GM23248 (cell line): Measurements from ENCODE around the gene CATSPERD. TPM values are rescaled to one million over a fixed set of nuclear protein-coding genes. Genes with fewer than 3 reads are reported as not detected.

Experiments used
- DNase-seq: peaks from one replicate; pipeline ENCODE4 v3.0.0-alpha.2; 2015
- H2AFZ ChIP-seq: fragments of 200-600 bp; sonication (generic); 2 replicates; pipeline ENCODE4 v1.6.1; 2016; ENCODE audit warnings: antibody characterized with exemption
- H3F3A ChIP-seq: fragments of 200-600 bp; sonication (generic); 2 replicates; pipeline ENCODE4 v1.6.1; 2016; ENCODE audit warnings: mild to moderate bottlenecking, antibody characterized with exemption, mixed run types; ENCODE audit not compliant: insufficient read depth
- H3K27ac ChIP-seq: fragments of 200-600 bp; sonication (generic); 2 replicates; pipeline ENCODE4 v1.5.1; 2016; ENCODE audit warnings: mild to moderate bottlenecking
- H3K27me3 ChIP-seq: fragments of 200-600 bp; sonication (generic); replicated peaks from 2 replicates; pipeline ENCODE4 v1.6.1; 2016; ENCODE audit warnings: mild to moderate bottlenecking; ENCODE audit not compliant: insufficient read depth
- H3K36me3 ChIP-seq: fragments of 200-600 bp; sonication (generic); 2 replicates; pipeline ENCODE4 v1.6.1; 2016; ENCODE audit warnings: low read depth, mild to moderate bottlenecking
- H3K4me1 ChIP-seq: fragments of 200-600 bp; sonication (generic); 2 replicates; pipeline ENCODE4 v1.6.1; 2016; ENCODE audit warnings: mild to moderate bottlenecking; ENCODE audit not compliant: insufficient read depth
- H3K4me2 ChIP-seq: fragments of 200-600 bp; sonication (generic); one replicate; pipeline ENCODE4 v1.6.1; 2016; ENCODE audit warnings: mild to moderate bottlenecking; ENCODE audit not compliant: unreplicated experiment
- H3K4me3 ChIP-seq: fragments of 200-600 bp; sonication (generic); 2 replicates; pipeline ENCODE4 v1.5.1; 2016; ENCODE audit warnings: mild to moderate bottlenecking
- H3K79me2 ChIP-seq: fragments of 200-600 bp; sonication (generic); 2 replicates; pipeline ENCODE4 v1.6.1; 2016; ENCODE audit warnings: mild to moderate bottlenecking; ENCODE audit not compliant: insufficient read depth
- H3K9ac ChIP-seq: fragments of 200-600 bp; sonication (generic); 2 replicates; pipeline ENCODE4 v1.6.1; 2016; ENCODE audit warnings: mild to moderate bottlenecking
- H3K9me2 ChIP-seq: fragments of 200-600 bp; sonication (generic); 2 replicates; pipeline ENCODE4 v1.6.1; 2016; ENCODE audit warnings: mixed run types, mild to moderate bottlenecking, moderate library complexity; ENCODE audit not compliant: insufficient read depth
- H3K9me3 ChIP-seq: fragments of 200-600 bp; sonication (generic); one replicate; pipeline ENCODE4 v1.6.1; 2017; ENCODE audit warnings: low read depth
- H4K20me1 ChIP-seq: fragments of 200-600 bp; sonication (generic); 2 replicates; pipeline ENCODE4 v1.6.0; 2016; ENCODE audit not compliant: insufficient read depth
- EZH2 ChIP-seq: fragments of 200-600 bp; sonication (generic); IDR thresholded peaks from 2 replicates; pipeline ENCODE4 v1.6.1; 2018; ENCODE audit warnings: antibody characterized with exemption, mild to moderate bottlenecking; ENCODE audit not compliant: insufficient read depth, poor library complexity, severe bottlenecking
- EZH2phosphoT487 ChIP-seq: fragments of 200-600 bp; sonication (generic); IDR thresholded peaks from 2 replicates; pipeline ENCODE4 v1.6.1; 2018; ENCODE audit warnings: antibody characterized with exemption, moderate library complexity, mild to moderate bottlenecking, low read depth; ENCODE audit not compliant: insufficient read depth
- WGBS, 2 experiments: methylation state at CpG; one replicate each; pipeline ENCODE4 v1.1.6; 2015 to 2017; ENCODE audit warnings: low lambda C conversion rate in 2 of 2, low coverage in 1 of 2; ENCODE audit errors: missing lambda C conversion rate in 2 of 2; 5-methylcytosine and 5-hydroxymethylcytosine counted together
- in situ Hi-C: fragments of 300-500 bp; cut with MboI; formaldehyde crosslinking; loops from 2 replicates; pipeline ENCODE4 v1.15.0; 2020
- polyA plus RNA-seq: library from polyadenylated mRNA; unstranded; fragments of >200 nt; fragmentation: Nextera tagmentation; extraction: Ambion mirVana; gene quantifications from 2 replicates; pipeline ENCODE4 v1.2.1, GENCODE V29; 2016
- total RNA-seq: library from RNA; depleted of rRNA; stranded (reverse); fragments of >200 nt; shearing (Covaris generic); gene quantifications from 2 replicates; pipeline ENCODE4 v1.2.3, GENCODE V29; 2014

CATSPERD gene
- total and polyA plus RNA-seq, 2 experiments from 2014 or later = 0.22 TPM; not detected in 1

GRCh38 chr19:5692723-5693194 lies 27.7 kb upstream of the CATSPERD start:
- in situ Hi-C loops = no loop called here
- peak overlapping the region; percentile 86; the same call in 1 of the 2 replicates for H3K9ac ChIP-seq
- no peaks in the 10 kb centered on the region for H3K9me3 ChIP-seq
- H4K20me1 ChIP-seq = peaks cover 9% of the 10 kb centered on the region; the same call in 1 of the 2 replicates
- H3K27ac ChIP-seq = peak overlapping the region; percentile 77
- peak; percentile 43 for DNase-seq
- H3K4me3 ChIP-seq = no peak overlapping the region
- H3K9me2 ChIP-seq = no peaks in the 10 kb centered on the region
- H3K4me2 ChIP-seq = peak overlapping the region; percentile 61
- no peaks in the 10 kb centered on the region for H3K4me1 ChIP-seq
- no peak overlapping the region for H2AFZ ChIP-seq
- peaks cover 66% of the 10 kb centered on the region for H3K79me2 ChIP-seq
- 77 to 81% methylated on average over 7 of the region's 7 CpGs for WGBS, 2 experiments
- peaks cover 16% of the 10 kb centered on the region; the same call in 1 of the 2 replicates for H3F3A ChIP-seq
- peaks cover 18% of the 10 kb centered on the region; the same call in 1 of the 2 replicates for H3K36me3 ChIP-seq
- no peaks in the 10 kb centered on the region for H3K27me3 ChIP-seq
- no peak for TF ChIP-seq EZH2phosphoT487
- TF ChIP-seq EZH2 = no peak

- Histone ChIP-seq H3F3A (peaks cover 16% of the 10 kb centered on the region; the same call in 1 of the 2 replicates), H3K9me2 (no peaks in the 10 kb centered on the region), H3K4me2 (no peak overlapping the region), H3K79me2 (peaks cover 66% of the 10 kb centered on the region), H3K27ac (peak overlapping the region; percentile 77), H3K4me3 (no peak overlapping the region), H2AFZ (no peak overlapping the region), H3K36me3 (peaks cover 19% of the 10 kb centered on the region; the same call in 1 of the 2 replicates), H3K4me1 (no peaks in the 10 kb centered on the region), H3K9me3 (no peaks in the 10 kb centered on the region), H3K27me3 (no peaks in the 10 kb centered on the region), H3K9ac (no peak overlapping the region), H4K20me1 (peaks cover 9% of the 10 kb centered on the region; the same call in 1 of the 2 replicates)
- in situ Hi-C loops = no loop called here
- TF ChIP-seq EZH2 (no peak), EZH2phosphoT487 (no peak)
- 88 to 89% methylated on average over 36 to 39 of the region's 39 CpGs for WGBS, 2 experiments
- no peak for DNase-seq
These were observed 27.0 kb upstream of the CATSPERD start for GRCh38 chr19:5693195-5694166.

DNA sequence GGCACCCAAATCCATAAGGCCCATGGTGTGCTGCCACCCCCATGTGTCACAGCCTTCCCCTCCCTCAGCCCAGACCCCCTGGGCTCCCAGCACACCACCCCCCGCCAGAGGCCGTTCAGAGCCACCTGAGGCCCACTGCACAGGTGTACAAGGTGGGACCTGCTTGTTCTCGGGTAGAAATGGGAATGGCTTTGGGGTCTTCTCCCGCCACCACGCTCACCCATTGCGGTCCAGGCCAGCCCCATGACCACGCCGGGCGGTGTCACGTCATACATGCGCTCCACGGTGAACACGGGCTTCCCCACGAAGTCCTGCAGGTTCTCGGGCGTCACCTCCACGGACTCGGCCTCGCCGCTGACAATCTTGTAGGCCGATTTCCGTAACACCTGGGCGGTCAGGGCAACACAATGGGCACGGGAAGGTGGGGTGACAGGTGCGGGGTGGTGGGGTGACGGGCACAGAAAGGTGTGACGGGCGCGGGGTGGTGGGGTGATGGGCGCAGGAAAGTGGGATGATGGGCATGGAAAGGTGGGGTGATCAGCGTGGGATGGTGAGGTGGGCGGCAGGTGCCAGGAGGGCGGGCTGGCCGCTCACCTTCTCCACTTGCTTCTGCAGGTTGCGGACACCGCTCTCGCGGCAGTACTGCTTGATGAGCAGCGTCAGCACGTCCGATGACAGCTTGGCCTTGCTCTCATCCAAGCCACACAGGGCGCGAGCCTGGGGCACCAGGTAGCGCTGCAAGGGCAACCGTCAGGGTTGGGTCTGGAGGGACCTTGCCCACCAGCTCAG lies 26.1 kb upstream of the CATSPERD start:
- H3K4me2 ChIP-seq = no peak overlapping the region
- H3K4me3 ChIP-seq = no peak overlapping the region
- H3K36me3 ChIP-seq = peaks cover 27% of the 10 kb centered on the region; the same call in 1 of the 2 replicates
- no peak overlapping the region for H2AFZ ChIP-seq
- no peaks in the 10 kb centered on the region for H3K4me1 ChIP-seq
- peaks cover 9% of the 10 kb centered on the region; the same call in 1 of the 2 replicates for H4K20me1 ChIP-seq
- H3K27ac ChIP-seq = no peak overlapping the region
- peaks cover 66% of the 10 kb centered on the region for H3K79me2 ChIP-seq
- no peak overlapping the region for H3K9ac ChIP-seq
- no peak for TF ChIP-seq EZH2
- TF ChIP-seq EZH2phosphoT487 = no peak
- no peaks in the 10 kb centered on the region for H3K9me3 ChIP-seq
- WGBS, 2 experiments = 90 to 96% methylated on average over 30 to 45 of the region's 45 CpGs
- no peaks in the 10 kb centered on the region for H3K9me2 ChIP-seq
- no peak for DNase-seq
- peaks cover 16% of the 10 kb centered on the region; the same call in 1 of the 2 replicates for H3F3A ChIP-seq
- in situ Hi-C loops = no loop called here
- no peaks in the 10 kb centered on the region for H3K27me3 ChIP-seq
